Neural cell (in vitro differentiated cells): ENCODE data around the gene HPS5. TPM values are rescaled to one million over a fixed set of nuclear protein-coding genes. Genes with fewer than 3 reads are reported as not detected.

ENCODE experiments used
- H2AFZ ChIP-seq: fragments of 200-600, 300-800 bp; sonication (generic), shearing (Covaris generic); 2 replicates; pipeline ENCODE4 v1.6.0; 2014; ENCODE audit warnings: low read depth, mild to moderate bottlenecking, antibody characterized with exemption, low read length, moderate library complexity
- H3F3A ChIP-seq: fragments of 200-600 bp; shearing (Covaris generic); 2 replicates; pipeline ENCODE4 v1.6.1; 2016; ENCODE audit warnings: mild to moderate bottlenecking, moderate library complexity, mixed read lengths, antibody characterized with exemption, low read length; ENCODE audit not compliant: insufficient read depth, poor library complexity, severe bottlenecking
- H3K27ac ChIP-seq: fragments of 200-600, 300-800 bp; sonication (generic), shearing (Covaris generic); 2 replicates; pipeline ENCODE4 v1.5.1; 2014; ENCODE audit warnings: mild to moderate bottlenecking, low read length, moderate library complexity
- H3K27me3 ChIP-seq: fragments of 300-800, 200-600 bp; sonication (generic), shearing (Covaris generic); 2 replicates; pipeline ENCODE4 v1.6.0; 2014; ENCODE audit warnings: mild to moderate bottlenecking, low read depth, low read length, moderate library complexity; ENCODE audit not compliant: insufficient read depth
- H3K36me3 ChIP-seq: fragments of 300-800, 200-600 bp; sonication (generic), shearing (Covaris generic); 2 replicates; pipeline ENCODE4 v1.5.1; 2014; ENCODE audit warnings: mild to moderate bottlenecking, antibody characterized with exemption, low read length, moderate library complexity; ENCODE audit not compliant: insufficient read depth
- H3K4me2 ChIP-seq: fragments of 300-800, 200-600 bp; sonication (generic), shearing (Covaris generic); 2 replicates; pipeline ENCODE4 v1.6.0; 2014; ENCODE audit warnings: mild to moderate bottlenecking, low read length
- H3K4me3 ChIP-seq: fragments of 300-800, 200-600 bp; sonication (generic), shearing (Covaris generic); 2 replicates; pipeline ENCODE4 v1.5.1; 2014; ENCODE audit warnings: mild to moderate bottlenecking, low read length, moderate library complexity
- H3K79me2 ChIP-seq: fragments of 200-600 bp; shearing (Covaris generic); replicated peaks from 2 replicates; pipeline ENCODE4 v1.6.0; 2014; ENCODE audit warnings: mild to moderate bottlenecking, low read length, moderate library complexity; ENCODE audit not compliant: insufficient read depth
- H3K9ac ChIP-seq: fragments of 300-800, 200-600 bp; sonication (generic), shearing (Covaris generic); 2 replicates; pipeline ENCODE4 v1.6.1; 2016; ENCODE audit warnings: mild to moderate bottlenecking, low read length, mixed read lengths
- H3K9me2 ChIP-seq: fragments of 200-600 bp; shearing (Covaris generic); 2 replicates; pipeline ENCODE4 v1.6.1; 2016; ENCODE audit warnings: mild to moderate bottlenecking, low read length, mixed read lengths; ENCODE audit not compliant: insufficient read depth
- H3K9me3 ChIP-seq: fragments of 200-600, 300-800 bp; sonication (generic), shearing (Covaris generic); 2 replicates; pipeline ENCODE4 v1.6.1; 2016; ENCODE audit warnings: mild to moderate bottlenecking, mixed run types, low read length, moderate library complexity, mixed read lengths
- H4K20me1 ChIP-seq: fragments of 200-600 bp; shearing (Covaris generic); 2 replicates; pipeline ENCODE4 v1.6.1; 2016; ENCODE audit warnings: mild to moderate bottlenecking, mixed run types; ENCODE audit not compliant: insufficient read depth
- EP300 ChIP-seq: fragments of 450-650 bp; conservative IDR thresholded peaks from 2 replicates; pipeline ENCODE4 v1.6.1; 2014; ENCODE audit warnings: antibody characterized with exemption, mild to moderate bottlenecking, moderate library complexity; ENCODE audit not compliant: poor library complexity, severe bottlenecking
- EZH2 ChIP-seq: fragments of 200-600, 300-800 bp; shearing (Covaris generic), sonication (generic); IDR thresholded peaks from 2 replicates; pipeline ENCODE4 v1.6.1; 2014; ENCODE audit warnings: antibody characterized with exemption, low read length, borderline replicate concordance, mild to moderate bottlenecking; ENCODE audit not compliant: insufficient read depth, poor library complexity, severe bottlenecking
- MXI1 ChIP-seq: fragments of 450-650 bp; conservative IDR thresholded peaks from 2 replicates; pipeline ENCODE4 v1.6.1; 2014; ENCODE audit warnings: antibody characterized with exemption, mild to moderate bottlenecking; ENCODE audit not compliant: poor library complexity, severe bottlenecking
- POLR2AphosphoS5 ChIP-seq: IDR thresholded peaks from 2 replicates; pipeline ENCODE4 v1.6.1; 2012
- RAD21 ChIP-seq: fragments of 450-650 bp; conservative IDR thresholded peaks from 2 replicates; pipeline ENCODE4 v1.6.1; 2014; ENCODE audit warnings: antibody characterized with exemption, mild to moderate bottlenecking, moderate library complexity
- SMC3 ChIP-seq: fragments of 450-650 bp; conservative IDR thresholded peaks from 2 replicates; pipeline ENCODE4 v1.6.1; 2014; ENCODE audit warnings: antibody characterized with exemption, mild to moderate bottlenecking, moderate library complexity; ENCODE audit not compliant: poor library complexity
- TAF1 ChIP-seq: IDR thresholded peaks from 2 replicates; pipeline ENCODE4 v1.6.1; 2012; ENCODE audit warnings: low read depth
- polyA plus RNA-seq: library from polyadenylated mRNA; depleted of rRNA; stranded (reverse); fragments of >200 nt; gene quantifications from 2 replicates; pipeline ENCODE4 v1.2.3, GENCODE V29; 2014
- TF ChIP-seq, protein P1 (sequence below): fragments of 450-650 bp; IDR thresholded peaks from 2 replicates; pipeline ENCODE4 v1.5.1; 2014; ENCODE audit warnings: antibody characterized with exemption, mild to moderate bottlenecking, moderate library complexity; ENCODE audit not compliant: poor library complexity, severe bottlenecking
- TF ChIP-seq, protein P2 (sequence below): IDR thresholded peaks from 2 replicates; pipeline ENCODE4 v1.6.1; 2012; ENCODE audit warnings: borderline replicate concordance

Gene HPS5
- polyA plus RNA-seq, 1 donor from 2014 or later: 28.5 TPM

DNA sequence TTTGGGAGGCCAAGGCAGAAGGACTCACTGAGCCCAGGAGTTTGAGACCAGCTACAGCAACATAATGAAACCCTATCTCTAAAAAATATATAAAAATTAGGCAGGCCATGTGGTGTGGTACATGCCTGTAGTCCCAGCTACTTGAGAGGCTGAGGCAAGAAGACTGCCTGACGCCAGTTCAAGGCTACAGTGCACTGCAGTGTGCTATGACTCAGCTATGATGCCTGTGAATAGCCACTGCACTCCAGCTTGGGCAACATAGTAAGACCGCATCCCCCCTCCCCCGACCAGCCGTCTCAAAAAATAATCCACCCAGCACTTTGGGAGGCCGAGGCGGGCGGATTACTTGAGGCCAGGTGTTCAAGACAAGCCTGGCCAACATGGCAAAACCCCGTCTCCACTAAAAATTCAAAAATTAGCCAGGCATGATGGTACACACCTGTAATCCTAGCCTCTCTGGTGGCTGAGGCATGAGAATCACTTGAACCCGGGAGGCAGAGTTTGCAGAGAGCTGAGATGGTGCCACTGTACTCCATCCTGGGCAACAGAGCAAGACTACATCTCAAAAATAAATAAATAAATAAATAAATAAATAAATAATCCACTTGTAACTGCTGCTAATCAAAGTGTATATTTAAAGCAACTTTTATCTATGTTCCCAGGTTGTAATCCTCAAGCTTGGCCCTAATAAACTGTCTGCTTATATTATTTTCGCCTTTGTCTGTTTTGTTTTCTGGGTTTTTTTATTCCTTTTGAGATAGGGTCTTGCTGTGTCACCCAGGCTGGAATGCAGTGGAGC, 7.8 kb downstream of the HPS5 start:
- Histone ChIP-seq H4K20me1 (no peaks in the 10 kb centered on the region), H2AFZ (no peak overlapping the region), H3K4me3 (no peak overlapping the region), H3K9me2 (no peaks in the 10 kb centered on the region), H3K4me2 (no peak overlapping the region), H3F3A (no peaks in the 10 kb centered on the region), H3K27ac (no peak overlapping the region), H3K27me3 (no peaks in the 10 kb centered on the region), H3K36me3 (no peaks in the 10 kb centered on the region), H3K79me2 (peaks cover 6% of the 10 kb centered on the region), H3K9me3 (no peaks in the 10 kb centered on the region), H3K9ac (no peak overlapping the region)
- TF ChIP-seq MXI1: no peak
- TF ChIP-seq SMC3: no peak
- TF ChIP-seq POLR2AphosphoS5: no peak
- TF ChIP-seq EP300: no peak
- TF ChIP-seq, protein P1, sequence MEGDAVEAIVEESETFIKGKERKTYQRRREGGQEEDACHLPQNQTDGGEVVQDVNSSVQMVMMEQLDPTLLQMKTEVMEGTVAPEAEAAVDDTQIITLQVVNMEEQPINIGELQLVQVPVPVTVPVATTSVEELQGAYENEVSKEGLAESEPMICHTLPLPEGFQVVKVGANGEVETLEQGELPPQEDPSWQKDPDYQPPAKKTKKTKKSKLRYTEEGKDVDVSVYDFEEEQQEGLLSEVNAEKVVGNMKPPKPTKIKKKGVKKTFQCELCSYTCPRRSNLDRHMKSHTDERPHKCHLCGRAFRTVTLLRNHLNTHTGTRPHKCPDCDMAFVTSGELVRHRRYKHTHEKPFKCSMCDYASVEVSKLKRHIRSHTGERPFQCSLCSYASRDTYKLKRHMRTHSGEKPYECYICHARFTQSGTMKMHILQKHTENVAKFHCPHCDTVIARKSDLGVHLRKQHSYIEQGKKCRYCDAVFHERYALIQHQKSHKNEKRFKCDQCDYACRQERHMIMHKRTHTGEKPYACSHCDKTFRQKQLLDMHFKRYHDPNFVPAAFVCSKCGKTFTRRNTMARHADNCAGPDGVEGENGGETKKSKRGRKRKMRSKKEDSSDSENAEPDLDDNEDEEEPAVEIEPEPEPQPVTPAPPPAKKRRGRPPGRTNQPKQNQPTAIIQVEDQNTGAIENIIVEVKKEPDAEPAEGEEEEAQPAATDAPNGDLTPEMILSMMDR: no peak
- TF ChIP-seq, protein P2, sequence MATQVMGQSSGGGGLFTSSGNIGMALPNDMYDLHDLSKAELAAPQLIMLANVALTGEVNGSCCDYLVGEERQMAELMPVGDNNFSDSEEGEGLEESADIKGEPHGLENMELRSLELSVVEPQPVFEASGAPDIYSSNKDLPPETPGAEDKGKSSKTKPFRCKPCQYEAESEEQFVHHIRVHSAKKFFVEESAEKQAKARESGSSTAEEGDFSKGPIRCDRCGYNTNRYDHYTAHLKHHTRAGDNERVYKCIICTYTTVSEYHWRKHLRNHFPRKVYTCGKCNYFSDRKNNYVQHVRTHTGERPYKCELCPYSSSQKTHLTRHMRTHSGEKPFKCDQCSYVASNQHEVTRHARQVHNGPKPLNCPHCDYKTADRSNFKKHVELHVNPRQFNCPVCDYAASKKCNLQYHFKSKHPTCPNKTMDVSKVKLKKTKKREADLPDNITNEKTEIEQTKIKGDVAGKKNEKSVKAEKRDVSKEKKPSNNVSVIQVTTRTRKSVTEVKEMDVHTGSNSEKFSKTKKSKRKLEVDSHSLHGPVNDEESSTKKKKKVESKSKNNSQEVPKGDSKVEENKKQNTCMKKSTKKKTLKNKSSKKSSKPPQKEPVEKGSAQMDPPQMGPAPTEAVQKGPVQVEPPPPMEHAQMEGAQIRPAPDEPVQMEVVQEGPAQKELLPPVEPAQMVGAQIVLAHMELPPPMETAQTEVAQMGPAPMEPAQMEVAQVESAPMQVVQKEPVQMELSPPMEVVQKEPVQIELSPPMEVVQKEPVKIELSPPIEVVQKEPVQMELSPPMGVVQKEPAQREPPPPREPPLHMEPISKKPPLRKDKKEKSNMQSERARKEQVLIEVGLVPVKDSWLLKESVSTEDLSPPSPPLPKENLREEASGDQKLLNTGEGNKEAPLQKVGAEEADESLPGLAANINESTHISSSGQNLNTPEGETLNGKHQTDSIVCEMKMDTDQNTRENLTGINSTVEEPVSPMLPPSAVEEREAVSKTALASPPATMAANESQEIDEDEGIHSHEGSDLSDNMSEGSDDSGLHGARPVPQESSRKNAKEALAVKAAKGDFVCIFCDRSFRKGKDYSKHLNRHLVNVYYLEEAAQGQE: no peak
- TF ChIP-seq EZH2: no peak
- no peak for TF ChIP-seq TAF1
- no peak for TF ChIP-seq RAD21

DNA sequence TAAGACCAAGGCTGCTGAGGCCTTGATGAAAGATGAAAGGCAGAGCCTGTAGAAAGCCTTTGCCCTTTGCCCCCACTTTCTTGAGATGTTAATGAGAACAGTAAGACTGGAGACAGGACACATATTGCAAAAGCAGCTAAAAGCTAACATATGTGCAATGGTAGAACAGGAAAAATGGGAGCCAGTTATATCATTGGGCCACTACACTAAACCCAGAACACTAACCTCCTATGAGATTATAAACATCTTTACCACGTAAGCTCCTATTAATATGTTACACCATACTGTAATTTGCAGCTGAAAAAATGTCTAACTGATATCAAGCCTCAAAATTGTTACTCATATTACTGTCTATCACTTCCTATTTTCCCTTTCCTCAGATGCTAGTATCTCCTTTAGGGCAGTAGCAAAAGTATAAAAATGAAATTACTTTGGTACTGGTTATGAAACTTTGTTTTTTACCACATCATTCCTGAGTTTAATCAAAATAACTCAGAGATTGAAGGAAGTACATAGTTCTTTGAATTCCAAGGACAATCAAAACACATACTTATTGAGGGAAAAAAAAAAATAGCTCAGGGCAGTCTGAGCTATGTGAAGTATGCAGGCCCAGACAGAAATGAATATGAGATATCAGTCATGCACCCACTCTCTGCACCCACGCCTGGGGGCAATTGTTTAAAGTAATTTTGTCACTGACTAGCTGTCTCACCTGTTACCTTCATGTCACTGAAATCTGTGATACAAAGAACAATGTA, 9.1 kb downstream of the HPS5 start:
- Histone ChIP-seq H3K4me3 (no peak overlapping the region), H4K20me1 (no peaks in the 10 kb centered on the region), H3K27ac (no peak overlapping the region), H3K9me3 (no peaks in the 10 kb centered on the region), H3K9me2 (no peaks in the 10 kb centered on the region), H3K79me2 (peaks cover 4% of the 10 kb centered on the region), H2AFZ (no peak overlapping the region), H3K27me3 (no peaks in the 10 kb centered on the region), H3K36me3 (no peaks in the 10 kb centered on the region), H3K4me2 (no peak overlapping the region), H3K9ac (no peak overlapping the region), H3F3A (no peaks in the 10 kb centered on the region)
- TF ChIP-seq TAF1 (no peak), MXI1 (no peak), RAD21 (no peak), EZH2 (no peak), EP300 (no peak), SMC3 (no peak), POLR2AphosphoS5 (no peak)
- TF ChIP-seq, protein P1: no peak
